DMS153 (cell line): ENCODE data around the gene XCR1.
"Not testable (repeated sequence)": the region's sequence is repeated elsewhere in the genome, so short reads cannot be mapped to it uniquely, and the experiment has no call there.

ENCODE experiments used
- DNase-seq: peaks from one replicate; lab custom pipeline; 2025; lab: John Stamatoyannopoulos, UW

The XCR1 gene

DNA sequence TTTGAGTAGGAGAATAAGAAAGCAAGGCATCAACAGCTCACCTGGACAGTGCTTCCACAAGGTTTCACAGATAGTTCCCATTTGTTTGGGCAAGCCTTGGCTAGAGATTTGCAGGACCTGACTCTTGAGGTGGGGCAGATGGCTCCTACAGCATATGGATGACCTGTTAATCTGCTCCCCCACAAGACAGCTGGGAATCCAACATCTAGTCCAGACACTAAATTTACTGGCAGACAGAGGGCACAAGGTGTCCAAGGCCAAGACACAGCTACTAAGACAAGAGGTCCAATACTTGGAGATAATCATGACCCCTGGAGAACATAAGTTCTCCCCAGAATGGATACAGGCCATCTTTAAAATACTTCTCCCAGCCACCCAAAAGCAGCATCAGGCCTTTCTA lies 23.6 kb downstream of the XCR1 start:
- not testable (repeated sequence) for DNase-seq

DNA sequence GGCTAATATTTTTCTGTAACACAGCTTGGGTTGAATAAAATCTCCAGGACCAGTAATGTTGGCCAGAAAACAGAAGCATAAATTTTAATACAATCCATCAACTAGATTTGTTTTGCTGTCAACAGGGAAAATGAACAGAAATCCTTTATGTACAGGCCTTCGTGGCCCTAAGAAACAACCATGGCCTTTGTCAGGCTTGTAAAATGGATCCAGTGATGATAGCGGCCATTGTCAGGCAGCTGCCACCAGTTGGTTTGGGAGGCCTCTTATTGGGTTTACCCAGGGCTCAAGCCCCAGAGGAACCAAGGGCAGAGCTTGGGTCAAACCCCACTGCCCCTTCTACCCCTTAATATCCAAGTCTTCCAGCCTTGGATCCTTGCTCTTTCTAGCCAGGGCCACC lies 26.1 kb downstream of the XCR1 start:
- DNase-seq, result no peak

DNA sequence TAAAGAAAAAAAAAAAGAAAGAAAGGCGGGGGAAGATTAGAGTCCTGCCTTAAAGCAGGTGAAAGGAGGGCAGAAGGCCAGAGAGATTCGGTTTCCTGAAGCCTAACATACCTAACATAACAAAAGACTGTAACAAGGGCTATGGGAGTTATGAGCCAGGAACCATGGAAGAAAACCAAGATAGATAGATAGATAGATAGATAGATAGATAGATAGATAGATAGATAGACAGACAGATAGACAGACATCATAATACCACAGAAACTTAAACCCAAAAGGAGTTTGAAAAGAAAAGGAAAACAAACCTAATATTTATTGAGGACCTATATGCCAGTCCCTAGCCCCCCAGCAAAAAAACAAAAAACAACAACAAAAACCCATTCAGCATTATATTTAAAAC lies 29.3 kb downstream of the XCR1 start:
- no peak for DNase-seq

DNA sequence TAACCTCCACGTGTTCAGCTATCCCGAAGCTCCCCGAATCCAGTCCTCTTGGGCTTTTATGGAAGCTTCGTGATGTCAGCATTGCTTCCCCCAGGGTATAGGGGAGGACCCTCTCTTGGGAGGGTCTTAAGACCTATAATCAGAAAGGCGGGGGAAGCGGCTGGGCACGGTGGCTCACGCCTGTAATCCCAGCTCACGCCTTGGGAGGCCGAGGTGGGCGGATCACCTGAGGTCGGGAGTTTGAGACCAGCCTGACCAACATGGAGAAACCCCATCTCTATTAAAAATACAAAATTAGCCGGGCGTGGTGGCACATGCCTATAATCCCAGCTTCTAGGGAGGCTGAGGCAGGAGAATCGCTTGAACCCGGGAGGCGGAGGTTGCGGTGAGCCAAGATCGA lies 29.8 kb downstream of the XCR1 start:
- not testable (repeated sequence) for DNase-seq

DNA sequence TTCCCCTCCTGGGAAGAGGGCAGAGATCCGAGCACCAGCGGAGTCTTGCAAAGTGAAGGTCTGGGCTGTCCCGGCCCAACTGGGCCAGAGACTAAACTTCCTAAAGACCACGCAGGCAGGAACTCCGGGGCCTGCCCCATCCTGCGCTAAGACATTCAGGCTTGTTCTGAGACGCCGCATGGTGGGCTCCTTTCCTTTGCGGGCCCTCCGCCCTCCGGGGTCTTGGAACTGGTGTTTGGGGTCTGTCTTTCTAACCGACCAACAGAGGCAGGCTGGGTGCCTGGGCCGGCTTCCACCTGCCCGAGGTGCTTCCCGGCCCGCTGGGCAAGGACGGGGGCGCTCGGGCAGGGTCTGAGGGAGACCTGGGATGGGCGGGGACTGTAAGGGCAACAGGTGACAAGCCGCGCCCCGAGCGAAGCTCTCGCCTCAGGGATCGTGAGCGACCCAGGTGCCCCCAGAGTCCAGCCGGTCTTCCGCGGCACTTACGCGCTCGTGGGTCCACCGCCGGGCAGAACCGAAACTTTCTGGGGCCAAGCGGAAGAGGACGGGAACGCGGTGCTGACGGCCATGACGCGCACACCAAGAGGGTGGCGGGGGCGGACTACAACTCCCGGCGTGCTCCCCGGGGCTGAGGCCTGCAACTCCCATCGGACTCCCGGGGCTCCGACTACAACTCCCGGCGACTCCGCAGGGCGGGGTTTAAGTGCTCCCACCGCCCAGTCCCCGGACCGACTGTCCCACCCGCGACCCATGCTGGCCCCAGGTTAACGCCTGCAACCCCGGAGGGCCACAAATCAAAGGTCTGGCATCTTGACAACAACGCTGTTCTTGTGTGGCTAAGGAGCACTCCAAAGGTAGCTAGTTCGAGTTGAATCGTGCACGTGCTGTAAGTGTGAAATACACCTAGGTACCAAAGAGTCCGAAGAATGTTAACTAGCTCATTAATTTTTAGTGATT lies 31.8 kb downstream of the XCR1 start, which contains the start of gene FYCO1:
Gene FYCO1 (minus strand): TSS at position 589 of the 957 bp plus-strand sequence. CDS start 10,914 bp downstream, outside the sequence.
- peak; percentile 55 for DNase-seq

DNA sequence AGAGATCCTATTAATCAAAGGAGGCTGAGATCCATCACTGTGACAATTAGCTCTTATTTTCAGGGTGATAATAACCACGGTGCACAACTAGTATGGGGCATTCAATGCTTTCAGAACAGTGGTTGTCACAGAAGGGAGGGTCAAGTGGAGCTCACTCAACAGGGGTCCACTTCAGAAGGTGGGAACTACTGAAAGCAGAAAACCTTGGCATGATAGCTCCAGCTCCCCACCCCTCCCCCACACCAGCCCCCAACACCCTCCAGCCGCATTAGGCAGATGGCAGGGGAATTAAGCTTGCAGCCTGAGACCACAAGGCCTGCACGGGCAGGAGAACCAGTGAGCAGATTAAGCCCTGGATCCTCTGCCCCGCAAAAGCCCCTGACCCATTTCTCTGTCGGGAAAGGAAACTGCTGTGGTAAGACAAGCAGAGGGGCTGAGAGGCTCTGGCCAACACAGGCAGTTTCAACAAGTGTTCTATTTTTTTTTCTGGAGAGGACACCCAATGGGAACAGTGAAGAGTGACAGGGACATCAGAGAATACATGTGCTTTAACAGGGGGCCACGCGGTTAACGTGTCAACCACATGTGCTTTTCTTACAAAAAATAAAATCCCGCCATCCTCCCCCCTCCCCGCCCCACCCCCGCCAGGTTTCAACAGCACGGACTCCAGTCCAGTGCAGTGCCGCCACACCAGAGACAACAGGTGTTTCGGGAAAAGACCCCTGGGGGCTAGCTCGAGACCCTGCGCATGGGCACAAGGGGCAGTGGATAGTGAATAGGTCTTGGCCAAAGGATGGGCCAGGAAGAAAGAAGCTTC lies 32.7 kb downstream of the XCR1 start:
- DNase-seq, result no peak

DNA sequence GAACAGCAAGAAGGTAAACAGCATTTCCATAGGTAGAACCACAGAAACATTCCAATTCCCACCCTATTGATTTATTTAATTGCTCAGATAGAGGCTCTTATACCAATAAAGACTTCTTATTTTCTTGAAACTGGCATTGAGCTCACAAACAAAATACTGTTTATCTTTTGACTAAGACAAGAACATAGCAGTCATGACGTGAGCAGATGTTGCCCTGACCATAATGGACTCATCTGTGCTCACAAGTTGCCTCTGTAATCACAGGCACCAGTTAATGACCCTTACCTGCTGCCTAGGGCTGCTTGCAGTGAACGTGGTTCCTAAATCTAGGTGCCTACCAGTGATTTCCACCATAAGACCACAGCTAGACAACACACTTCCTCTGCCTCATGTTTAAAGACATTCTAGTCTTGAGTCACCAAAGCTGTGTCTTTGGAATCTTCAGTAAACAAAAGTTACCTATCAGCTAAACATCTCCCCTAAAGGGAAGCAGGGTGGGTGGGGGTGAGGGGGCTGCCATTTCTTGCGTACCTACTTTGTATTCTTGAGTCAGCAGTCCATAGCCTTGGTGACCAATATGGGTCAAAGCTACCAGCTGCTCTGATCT lies 33.8 kb downstream of the XCR1 start:
- no peak for DNase-seq

DNA sequence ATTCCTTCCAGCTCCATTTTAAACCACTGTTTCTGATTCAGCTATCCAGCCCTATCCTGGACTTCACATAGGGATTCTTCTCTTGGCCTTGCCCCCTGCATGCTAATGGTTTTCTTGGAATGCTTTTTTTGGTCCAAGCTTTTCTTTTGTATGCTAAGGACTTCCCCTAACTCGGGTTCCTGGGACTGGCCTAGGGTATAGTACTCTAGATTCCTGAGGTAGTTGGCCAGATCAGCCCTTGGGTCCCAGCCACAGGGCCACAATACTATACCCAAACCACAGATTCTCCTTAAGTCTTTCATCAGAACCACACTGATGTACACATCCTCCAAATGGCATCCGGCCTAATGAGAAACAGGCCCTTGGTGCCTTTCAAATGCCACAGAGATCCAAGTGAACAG lies 34.5 kb downstream of the XCR1 start:
- DNase-seq, result no peak

DNA sequence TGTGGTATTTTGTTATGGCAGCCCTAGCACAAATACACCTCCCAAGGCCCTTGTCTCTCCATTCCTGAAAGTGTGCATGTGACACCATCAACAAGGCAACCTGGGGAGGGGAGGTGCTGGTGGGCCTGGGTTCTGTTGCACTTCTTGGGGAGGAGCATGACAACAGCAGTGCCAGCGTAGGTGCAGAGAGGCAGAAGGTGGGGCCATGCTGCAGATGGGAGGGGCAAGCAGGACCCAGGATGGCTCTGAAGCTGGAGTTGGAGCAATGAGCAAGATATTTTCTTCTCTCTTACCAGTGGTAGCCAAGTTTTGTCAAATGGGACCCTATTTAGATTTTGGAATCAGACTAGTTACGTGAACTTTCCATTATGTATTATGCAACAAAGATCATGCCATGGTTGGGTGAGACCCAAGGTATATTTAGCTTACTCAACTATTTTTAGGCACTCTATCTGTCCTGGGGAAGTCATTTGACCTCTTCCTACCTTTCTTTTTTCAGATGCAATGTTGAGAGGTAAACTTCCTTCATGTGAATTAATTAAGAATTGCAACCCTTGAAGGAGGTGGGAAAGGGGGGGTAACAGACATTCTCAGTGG lies 35.1 kb downstream of the XCR1 start:
- no peak for DNase-seq

DNA sequence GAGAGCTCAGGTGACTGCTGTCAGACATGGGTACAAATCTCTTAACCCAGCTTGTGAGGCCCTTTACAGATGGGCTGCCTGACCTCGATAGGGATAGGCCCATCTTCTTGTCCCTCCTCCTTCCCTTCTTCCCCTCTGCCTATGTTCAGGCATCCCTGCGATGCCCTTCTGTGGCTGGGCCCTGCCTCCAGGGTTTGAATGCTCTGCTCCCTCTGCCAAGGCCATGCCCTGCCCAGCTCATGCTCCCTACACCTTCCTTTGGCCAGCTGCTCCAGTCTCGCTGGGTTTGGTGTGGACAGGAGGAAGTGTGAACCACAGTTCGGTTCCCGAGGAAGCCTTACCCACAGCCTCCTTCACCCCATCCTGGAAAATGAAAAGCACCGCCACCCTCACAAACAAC lies 35.9 kb downstream of the XCR1 start:
- DNase-seq, result no peak

DNA sequence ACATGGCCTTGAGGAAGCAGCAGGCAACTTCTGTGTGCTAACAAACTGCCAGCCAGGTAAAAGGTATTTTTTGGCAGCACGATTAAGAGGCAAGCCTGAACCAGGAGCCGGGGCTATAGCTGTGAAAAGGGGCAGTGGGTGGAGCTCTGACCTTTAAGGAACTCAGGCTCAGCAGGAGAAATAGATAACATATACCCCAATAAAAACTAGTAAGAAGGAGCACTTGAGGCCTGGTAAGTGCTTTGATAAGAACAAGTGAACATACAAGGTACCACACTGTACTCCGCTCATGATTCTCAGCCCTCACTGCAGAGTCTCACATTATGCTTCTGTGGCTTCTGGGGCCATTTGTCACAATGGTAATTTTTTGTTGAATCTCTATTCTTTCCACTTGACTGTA lies 37.1 kb downstream of the XCR1 start:
- DNase-seq, result no peak

DNA sequence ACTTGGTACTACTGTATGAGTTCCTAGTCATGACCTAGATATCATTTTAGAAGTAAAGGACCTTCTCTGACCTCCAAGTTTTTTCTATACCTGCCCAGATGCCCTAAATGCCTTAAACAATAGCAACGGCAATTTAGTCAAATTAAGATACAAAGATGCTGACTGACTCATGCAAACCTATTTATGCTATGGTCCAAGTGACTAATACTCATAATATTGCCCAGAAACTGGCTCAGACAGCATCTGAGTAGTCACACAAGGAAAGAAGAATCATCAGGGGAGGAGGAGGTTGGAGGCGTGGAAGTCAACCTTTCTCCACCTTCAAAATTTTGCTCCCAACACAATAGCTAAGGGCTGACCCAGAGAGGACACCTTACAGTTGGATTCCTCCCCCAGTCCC lies 38.5 kb downstream of the XCR1 start:
- DNase-seq, result no peak

DNA sequence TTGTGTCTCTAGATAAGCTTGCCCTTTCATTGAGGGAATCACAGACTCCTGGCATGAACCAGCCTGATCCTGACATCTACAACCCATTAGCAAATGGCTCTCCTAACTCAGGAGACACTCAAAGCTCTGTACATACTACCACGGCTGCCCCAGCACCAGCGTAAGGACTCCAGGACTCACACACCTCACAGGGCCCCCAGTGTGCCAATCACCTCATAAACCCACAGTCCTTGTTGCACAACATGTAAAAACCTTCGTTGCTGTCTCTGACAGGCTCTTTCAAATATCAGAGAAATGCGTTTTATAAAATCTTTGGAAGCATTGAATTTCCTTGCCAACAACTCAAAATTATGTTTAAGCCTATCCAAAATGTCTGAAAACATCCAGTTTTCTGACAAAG lies 38.9 kb downstream of the XCR1 start:
- no peak for DNase-seq

DNA sequence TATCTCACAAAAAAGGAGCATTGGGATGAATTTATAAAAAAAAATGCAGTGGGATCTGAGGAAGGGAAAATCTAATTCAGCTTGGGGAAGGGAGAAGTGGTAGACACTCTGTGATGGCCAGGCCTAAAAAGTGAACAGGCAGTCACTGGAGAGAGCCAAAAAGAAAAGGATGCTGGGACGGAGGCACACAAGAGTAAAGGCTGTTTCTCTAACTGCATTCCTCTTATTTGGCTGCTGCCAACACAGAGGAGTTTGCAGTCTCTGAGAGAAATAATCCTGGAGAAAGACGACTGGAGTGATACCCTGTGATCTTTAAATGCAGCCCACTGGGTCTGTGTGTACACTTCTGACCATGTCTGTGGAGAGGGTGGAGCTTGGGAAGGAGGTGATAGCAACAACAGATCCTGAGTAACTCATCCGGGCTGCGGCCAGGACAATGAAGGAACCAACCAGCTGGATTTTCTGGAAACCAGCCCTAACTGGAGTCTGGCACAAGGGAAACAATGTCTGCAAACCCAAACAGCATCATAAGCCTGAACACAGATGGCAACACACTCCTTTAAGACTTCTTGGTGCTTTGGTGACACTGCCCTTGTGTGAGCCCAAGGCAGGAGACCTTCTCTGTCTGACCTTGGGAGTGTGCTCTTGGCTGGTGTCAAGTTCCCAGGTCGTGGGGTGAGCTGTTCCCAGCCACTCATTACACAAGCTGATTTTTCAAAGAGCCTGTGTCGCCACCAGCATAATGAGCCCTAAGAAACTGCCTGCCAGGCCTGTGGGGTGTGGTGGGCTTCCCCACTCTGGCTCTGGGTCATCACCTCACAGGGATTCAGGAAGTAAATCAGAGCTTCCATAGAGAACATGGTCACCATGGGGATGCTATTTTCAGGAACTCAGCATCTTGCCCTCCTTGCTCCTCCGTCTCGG lies 39.7 kb downstream of the XCR1 start:
- no peak for DNase-seq

DNA sequence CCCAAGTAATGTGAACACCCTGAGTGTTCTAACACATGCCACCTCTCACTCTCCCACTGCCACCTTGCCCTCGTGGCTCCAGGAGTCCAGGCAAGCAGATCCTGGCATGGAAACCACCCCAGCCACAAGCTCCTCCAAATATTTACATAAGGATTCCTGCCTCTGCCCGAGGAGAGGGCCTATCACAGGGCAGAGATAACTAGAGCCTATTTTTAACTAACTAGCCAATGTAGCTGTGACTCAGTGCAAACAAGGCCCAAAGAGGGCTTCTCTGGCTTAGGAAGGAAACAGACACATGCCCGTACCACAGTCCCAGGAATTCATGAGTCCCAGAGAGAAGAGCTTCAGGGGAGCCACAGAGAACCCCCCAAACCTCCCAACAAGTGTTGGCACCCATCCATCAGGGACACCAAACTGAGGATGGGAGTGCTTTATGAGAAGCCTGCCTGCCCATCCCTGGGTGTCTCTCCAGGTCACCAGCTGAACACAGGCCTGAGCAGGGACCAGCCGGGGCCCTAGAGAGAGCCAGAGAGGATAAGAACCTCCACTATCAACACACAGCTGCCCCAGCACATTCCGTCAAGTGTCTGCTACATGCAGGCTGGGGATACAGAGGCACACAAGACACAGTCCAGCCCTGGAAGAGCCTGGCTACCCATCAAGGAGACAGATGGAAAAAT lies 40.8 kb downstream of the XCR1 start:
- DNase-seq, result peak; percentile 45

DNA sequence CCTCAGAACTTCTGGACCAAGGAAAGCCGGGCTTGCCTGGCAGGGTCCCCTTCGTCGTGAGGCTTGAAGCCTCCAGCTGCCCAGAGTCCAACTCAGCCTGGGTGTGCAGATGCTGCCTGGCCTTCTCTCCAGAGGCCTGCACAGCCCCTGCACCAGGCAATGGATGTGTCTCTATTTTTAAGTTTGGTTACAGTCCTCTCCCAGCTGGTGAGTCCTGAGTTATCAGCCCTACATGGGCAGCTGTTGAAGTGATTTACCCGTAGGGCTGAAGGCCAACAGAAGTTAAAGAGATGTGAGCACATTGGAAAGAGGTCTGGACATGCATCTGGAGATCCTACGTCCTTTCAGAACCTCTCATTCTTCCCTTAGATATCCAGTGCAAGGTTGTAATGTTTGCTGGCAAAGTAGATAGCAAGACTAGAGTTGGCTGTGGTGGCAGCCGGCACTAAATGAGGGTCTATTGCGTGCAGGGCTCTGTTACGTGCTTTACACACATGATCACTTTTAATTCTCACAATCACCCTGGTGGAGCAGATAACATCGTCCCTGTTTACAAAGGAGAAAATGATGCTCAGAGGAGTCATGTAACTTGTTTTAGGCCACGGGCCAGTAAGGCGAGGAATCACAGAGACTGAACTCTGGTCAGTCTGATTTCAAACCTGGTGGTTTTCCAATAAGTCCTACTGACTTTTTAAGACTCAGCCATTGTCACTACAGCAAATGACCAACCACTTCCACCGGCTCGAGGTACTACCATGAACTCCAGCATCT lies 41.6 kb downstream of the XCR1 start:
- DNase-seq, result no peak

DNA sequence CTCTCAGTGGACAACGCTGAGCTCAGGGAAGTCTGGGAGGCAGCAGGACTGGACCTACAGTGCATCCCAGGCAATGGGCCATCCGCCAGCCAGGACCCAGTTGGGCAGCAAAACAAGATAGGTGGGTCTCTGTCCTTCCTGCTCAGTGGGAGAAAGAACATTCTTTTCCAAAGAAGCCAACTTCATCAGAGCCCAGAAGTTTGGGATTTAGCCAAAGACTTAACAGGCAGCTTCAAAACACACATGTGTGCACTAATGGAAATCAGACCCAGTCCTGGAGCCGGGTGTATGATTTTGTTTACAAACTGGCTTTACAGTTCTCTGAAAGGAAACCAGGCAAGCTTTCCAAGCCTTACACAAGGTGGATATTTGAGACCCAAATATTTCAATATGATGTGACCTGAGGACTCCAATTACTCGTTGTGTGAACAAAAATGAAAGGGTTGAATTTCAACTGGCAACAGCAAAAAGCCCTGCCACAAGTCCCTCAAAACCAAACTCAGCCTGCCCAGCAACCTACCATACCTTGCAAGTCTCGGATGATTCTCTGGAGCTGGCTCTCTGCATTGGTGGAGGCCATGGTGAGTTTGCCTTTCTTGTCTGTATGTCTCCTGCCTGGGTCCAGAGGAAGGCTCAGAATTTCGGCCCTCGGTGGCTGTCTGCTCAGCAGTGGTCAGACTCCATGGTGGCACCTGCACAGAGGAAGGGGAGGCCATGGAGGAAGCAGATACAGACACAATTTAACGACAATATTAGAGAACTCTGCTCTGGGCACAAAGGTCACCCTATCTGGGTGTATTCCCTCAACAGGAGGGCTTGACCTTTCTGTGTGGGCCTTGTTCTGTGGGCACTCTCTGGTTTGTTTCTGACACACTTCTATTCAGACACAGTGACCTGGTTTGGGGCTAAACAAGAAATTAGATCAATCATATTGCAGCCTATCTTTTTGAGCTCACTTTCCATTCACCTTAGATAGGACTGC lies 42.7 kb downstream of the XCR1 start:
- DNase-seq, result no peak

DNA sequence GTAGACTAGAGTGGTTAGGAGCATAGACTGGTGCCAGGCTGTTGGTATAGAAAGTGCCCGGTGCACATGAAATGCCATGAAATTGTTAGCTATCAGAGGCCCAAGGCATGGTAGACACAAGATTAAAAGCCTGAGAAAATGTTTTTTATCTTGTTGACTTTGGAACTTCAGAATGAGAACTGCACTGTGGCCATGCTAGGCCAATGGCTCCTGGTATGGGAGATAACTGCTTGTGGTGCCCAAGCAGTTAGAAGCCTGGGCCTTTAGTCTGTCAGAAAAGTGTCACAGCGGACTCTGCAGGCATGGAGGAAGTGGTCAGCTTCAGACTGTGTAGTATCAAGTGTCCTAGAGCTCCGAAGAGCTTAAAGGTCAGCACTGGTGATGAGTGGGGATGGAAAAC lies 43.5 kb downstream of the XCR1 start:
- no peak for DNase-seq
